Right lobe of liver (tissue), 4 donors: Measurements from ENCODE around the gene CFTR.

Experiments
- POLR2A ChIP-seq: fragments of 450-650 bp; IDR thresholded peaks from one replicate; pipeline ENCODE4 v1.6.1; 2017; ENCODE audit warnings: antibody characterized with exemption, mild to moderate bottlenecking
- TF ChIP-seq, protein P1 (sequence below), 4 donors: fragments of 200-600 bp in 3 of 4; fragments of 450-650 bp in 1 of 4; IDR thresholded peaks; one replicate each; pipeline versions ENCODE4 v1.5.1 to v1.8.0; 2016 to 2022; ENCODE audit warnings: antibody characterized with exemption in 4 of 4, mild to moderate bottlenecking in 2 of 4
- donor health status: DM: no; HTN: no; CAD: no.
- donor health status: DM: no; HTN: no; CAD: no.
- donor health status: DM: no; HTN: yes; CAD: no.

- TF ChIP-seq POLR2A: no peak
- TF ChIP-seq, protein P1, sequence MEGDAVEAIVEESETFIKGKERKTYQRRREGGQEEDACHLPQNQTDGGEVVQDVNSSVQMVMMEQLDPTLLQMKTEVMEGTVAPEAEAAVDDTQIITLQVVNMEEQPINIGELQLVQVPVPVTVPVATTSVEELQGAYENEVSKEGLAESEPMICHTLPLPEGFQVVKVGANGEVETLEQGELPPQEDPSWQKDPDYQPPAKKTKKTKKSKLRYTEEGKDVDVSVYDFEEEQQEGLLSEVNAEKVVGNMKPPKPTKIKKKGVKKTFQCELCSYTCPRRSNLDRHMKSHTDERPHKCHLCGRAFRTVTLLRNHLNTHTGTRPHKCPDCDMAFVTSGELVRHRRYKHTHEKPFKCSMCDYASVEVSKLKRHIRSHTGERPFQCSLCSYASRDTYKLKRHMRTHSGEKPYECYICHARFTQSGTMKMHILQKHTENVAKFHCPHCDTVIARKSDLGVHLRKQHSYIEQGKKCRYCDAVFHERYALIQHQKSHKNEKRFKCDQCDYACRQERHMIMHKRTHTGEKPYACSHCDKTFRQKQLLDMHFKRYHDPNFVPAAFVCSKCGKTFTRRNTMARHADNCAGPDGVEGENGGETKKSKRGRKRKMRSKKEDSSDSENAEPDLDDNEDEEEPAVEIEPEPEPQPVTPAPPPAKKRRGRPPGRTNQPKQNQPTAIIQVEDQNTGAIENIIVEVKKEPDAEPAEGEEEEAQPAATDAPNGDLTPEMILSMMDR (IDR thresholded peaks at IDR 0.05): no peak
Observed at GRCh38 chr7:117665368-117665767, 185.5 kb downstream of the CFTR start.
